ENCODE data around the gene ATP6V1G3.

Gene ATP6V1G3

DNA sequence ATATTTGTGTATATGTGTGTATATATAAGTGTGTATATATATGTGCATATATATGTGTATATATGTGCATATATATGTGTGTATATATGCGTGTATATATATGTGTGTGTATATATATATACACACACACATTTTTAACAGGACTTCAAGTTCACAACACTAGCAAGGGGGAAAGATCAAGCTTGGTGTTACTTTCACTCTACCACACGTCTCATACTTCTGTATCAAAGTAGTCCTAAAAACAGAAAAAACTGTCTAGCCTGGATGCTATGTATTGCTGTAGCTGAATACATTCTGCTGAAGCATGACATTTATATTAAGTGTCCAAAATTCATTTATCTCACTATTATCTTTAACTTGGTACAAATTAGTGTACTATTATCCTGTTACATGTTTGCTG is 17.9 kb upstream of the ATP6V1G3 start:
- H3K27ac ChIP-seq (ENCODE audit: low read depth, low read length), result no peak overlapping the region
- H3K36me3 ChIP-seq (ENCODE audit: control insufficient read depth, insufficient read depth, low read length), result no peaks in the 10 kb centered on the region
- H3K27me3 ChIP-seq (ENCODE audit: control insufficient read depth, insufficient read depth, low read length), result no peaks in the 10 kb centered on the region
- H3K9ac ChIP-seq (ENCODE audit: low read length), result no peak overlapping the region
- H3K4me1 ChIP-seq (ENCODE audit: control insufficient read depth, insufficient read depth, low read length), result no peaks in the 10 kb centered on the region
- H3K4me3 ChIP-seq (ENCODE audit: low read length), result no peak overlapping the region

DNA sequence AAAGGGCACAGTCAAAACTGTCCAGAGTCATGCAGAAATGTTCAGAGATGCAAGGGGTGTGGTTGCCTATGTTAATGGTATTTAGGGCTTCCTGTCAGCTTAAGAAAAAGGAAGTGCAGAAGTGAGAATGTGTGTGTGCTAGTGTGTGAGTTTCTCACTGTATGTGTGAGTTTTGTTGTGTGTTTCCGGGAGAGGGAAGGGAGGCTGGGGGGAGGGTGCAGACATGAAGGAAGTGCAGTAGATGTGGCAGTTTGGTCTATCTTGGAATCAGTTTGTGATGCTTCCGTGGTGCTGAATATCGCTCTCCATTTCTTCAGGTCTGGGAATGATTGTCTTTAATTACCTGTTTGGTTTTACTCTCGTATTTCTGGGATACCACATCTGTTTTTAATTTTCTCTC is 16.5 kb upstream of the ATP6V1G3 start:
- Histone ChIP-seq H3K4me3 (ENCODE audit: low read length) (no peak overlapping the region), H3K9ac (ENCODE audit: low read length) (no peak overlapping the region), H3K27ac (ENCODE audit: low read depth, low read length) (no peak overlapping the region), H3K4me1 (ENCODE audit: control insufficient read depth, insufficient read depth, low read length) (no peaks in the 10 kb centered on the region), H3K36me3 (ENCODE audit: control insufficient read depth, insufficient read depth, low read length) (no peaks in the 10 kb centered on the region), H3K27me3 (ENCODE audit: control insufficient read depth, insufficient read depth, low read length) (no peaks in the 10 kb centered on the region)

DNA sequence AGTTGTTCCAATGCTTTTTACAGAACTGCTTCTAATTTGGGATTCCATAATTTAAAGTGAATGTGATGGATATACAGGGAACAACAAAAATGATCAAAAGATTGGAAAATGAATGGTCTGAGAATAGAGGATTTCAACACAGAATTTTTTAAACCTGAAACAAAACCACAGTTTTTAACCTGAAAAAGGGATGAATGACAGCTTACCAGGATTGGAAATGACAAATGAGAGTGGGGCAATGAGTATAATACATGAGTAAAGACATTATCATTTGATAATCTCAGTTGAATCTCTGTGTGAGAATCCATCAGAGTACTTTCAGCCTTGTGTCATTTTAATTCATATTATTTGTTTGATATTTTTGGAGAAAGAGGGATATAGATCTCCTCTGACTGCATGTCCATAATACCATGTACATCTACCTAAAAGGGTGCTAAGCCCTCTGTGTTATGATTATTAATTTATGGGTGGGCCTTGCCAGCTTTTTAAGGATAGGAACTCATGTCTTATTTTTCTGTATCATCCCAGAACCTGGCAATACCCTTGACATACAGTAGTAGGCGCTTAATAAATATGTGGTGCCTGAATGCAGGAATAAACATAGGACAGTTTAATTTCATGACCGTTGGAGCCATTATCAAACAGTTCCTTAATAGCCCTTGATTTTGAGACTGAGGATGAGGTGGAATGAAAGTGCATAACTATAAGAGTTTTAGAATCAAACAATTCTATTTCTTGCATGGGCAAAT is 12.4 kb upstream of the ATP6V1G3 start:
- Histone ChIP-seq H3K36me3 (ENCODE audit: control insufficient read depth, insufficient read depth, low read length) (no peaks in the 10 kb centered on the region), H3K27ac (ENCODE audit: low read depth, low read length) (no peak overlapping the region), H3K9ac (ENCODE audit: low read length) (no peak overlapping the region), H3K4me3 (ENCODE audit: low read length) (no peak overlapping the region), H3K4me1 (ENCODE audit: control insufficient read depth, insufficient read depth, low read length) (no peaks in the 10 kb centered on the region), H3K27me3 (ENCODE audit: control insufficient read depth, insufficient read depth, low read length) (no peaks in the 10 kb centered on the region)

DNA sequence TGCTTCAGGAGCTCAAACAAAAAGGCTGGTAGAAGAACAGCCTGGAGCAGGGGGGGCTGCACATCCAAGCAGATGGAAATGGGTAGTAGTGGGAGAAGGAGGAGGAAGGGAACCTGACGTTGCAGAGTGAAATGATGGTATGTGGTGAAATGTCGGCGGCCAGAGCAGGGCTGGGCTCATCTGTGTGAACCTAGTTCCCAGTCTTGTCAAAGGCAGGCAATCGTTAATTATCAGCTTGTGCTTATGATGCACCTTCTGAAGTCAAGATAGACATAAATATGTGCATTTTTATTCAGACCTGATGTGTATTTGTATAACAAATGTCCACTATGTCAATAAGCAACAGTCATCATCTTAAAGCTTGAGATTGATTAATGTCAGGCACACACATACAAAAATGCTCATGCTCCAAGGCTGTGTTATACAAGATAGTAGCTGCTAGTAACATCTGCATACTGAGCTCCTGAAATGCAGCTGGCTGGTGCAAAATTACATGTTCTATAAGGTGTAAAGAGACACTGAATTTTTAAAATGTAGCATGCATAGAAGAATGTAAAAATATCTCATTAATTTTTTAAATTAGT is 10.6 kb upstream of the ATP6V1G3 start:
- no peak overlapping the region for H3K27ac ChIP-seq (ENCODE audit: low read depth, low read length)
- no peaks in the 10 kb centered on the region for H3K4me1 ChIP-seq (ENCODE audit: control insufficient read depth, insufficient read depth, low read length)
- no peaks in the 10 kb centered on the region for H3K36me3 ChIP-seq (ENCODE audit: control insufficient read depth, insufficient read depth, low read length)
- H3K27me3 ChIP-seq (ENCODE audit: control insufficient read depth, insufficient read depth, low read length), result no peaks in the 10 kb centered on the region
- no peak overlapping the region for H3K4me3 ChIP-seq (ENCODE audit: low read length)
- H3K9ac ChIP-seq (ENCODE audit: low read length), result no peak overlapping the region

- H3K27me3 ChIP-seq (ENCODE audit: control insufficient read depth, insufficient read depth, low read length), result no peaks in the 10 kb centered on the region
- no peak overlapping the region for H3K9ac ChIP-seq (ENCODE audit: low read length)
- H3K36me3 ChIP-seq (ENCODE audit: control insufficient read depth, insufficient read depth, low read length), result no peaks in the 10 kb centered on the region
- H3K4me3 ChIP-seq (ENCODE audit: low read length), result no peak overlapping the region
- no peak overlapping the region for H3K27ac ChIP-seq (ENCODE audit: low read depth, low read length)
- H3K4me1 ChIP-seq (ENCODE audit: control insufficient read depth, insufficient read depth, low read length), result no peaks in the 10 kb centered on the region
These were observed 9.4 kb upstream of the ATP6V1G3 start for GRCh38 chr1:198549866-198550265.

- Histone ChIP-seq H3K27ac (ENCODE audit: low read depth, low read length) (no peak overlapping the region), H3K36me3 (ENCODE audit: control insufficient read depth, insufficient read depth, low read length) (no peaks in the 10 kb centered on the region), H3K9ac (ENCODE audit: low read length) (no peak overlapping the region), H3K27me3 (ENCODE audit: control insufficient read depth, insufficient read depth, low read length) (no peaks in the 10 kb centered on the region), H3K4me3 (ENCODE audit: low read length) (no peak overlapping the region), H3K4me1 (ENCODE audit: control insufficient read depth, insufficient read depth, low read length) (no peaks in the 10 kb centered on the region)
These were observed 8.4 kb upstream of the ATP6V1G3 start for GRCh38 chr1:198548890-198549289.

DNA sequence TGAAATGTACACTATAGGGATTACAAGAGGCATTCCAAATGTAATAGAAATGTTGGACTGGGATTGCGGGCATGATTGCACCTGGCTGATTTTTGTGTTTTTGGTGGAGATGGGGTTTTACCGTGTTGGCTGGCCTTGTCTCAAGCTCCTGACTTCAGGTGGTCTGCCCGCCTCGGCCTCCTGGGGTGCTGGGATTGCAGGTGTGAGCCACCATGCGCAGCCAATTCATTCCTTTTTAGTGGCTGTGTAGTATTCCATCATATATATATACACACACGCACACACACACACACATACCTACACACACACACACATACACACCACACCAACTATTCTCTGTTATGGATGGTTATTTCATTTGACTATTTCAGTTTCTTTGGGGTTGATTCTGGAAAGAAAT is 4.7 kb upstream of the ATP6V1G3 start:
- no peaks in the 10 kb centered on the region for H3K4me1 ChIP-seq (ENCODE audit: control insufficient read depth, insufficient read depth, low read length)

GRCh38 chr1:198544265-198544664 is 3.8 kb upstream of the ATP6V1G3 start:
- no peaks in the 10 kb centered on the region for H3K4me1 ChIP-seq (ENCODE audit: control insufficient read depth, insufficient read depth, low read length)
- no peak overlapping the region for H3K27ac ChIP-seq (ENCODE audit: low read depth, low read length)
- no peaks in the 10 kb centered on the region for H3K36me3 ChIP-seq (ENCODE audit: control insufficient read depth, insufficient read depth, low read length)
- H3K9ac ChIP-seq (ENCODE audit: low read length), result no peak overlapping the region
- H3K27me3 ChIP-seq (ENCODE audit: control insufficient read depth, insufficient read depth, low read length), result no peaks in the 10 kb centered on the region
- H3K4me3 ChIP-seq (ENCODE audit: low read length), result no peak overlapping the region

More for the DNA sequence above, 4.7 kb upstream of the ATP6V1G3 start:
- no peak overlapping the region for H3K27ac ChIP-seq (ENCODE audit: low read depth, low read length)
- H3K36me3 ChIP-seq (ENCODE audit: control insufficient read depth, insufficient read depth, low read length), result no peaks in the 10 kb centered on the region
- H3K27me3 ChIP-seq (ENCODE audit: control insufficient read depth, insufficient read depth, low read length), result no peaks in the 10 kb centered on the region
- H3K9ac ChIP-seq (ENCODE audit: low read length), result no peak overlapping the region
- no peak overlapping the region for H3K4me3 ChIP-seq (ENCODE audit: low read length)

DNA sequence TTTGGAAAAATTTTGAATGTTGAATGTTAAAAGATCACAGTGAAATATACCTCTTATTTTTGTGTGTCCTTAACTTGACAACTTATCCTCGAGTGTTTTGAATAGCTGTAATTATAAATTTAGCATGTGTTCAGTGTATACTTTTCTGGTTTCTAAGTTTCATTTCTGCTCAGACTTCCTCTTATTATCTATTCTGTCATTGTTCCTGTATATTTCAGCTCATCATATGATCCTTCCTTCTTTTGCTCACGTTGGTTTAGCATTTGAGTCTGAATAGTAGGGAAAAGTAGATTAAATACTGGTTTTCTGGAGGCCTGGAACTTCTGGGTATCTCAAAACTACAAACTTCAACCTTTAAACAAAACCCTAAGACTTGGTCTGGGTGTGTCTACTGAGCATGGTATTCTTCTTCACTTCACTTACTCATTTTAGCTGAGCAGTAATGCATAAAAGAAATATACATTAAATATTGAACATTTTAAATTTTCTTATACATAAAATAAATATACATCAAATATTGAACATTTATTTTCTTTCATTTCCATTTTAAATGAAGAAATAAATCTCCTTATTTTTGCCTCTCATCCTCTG is 3.3 kb upstream of the ATP6V1G3 start:
- Histone ChIP-seq H3K4me1 (ENCODE audit: control insufficient read depth, insufficient read depth, low read length) (no peaks in the 10 kb centered on the region), H3K27me3 (ENCODE audit: control insufficient read depth, insufficient read depth, low read length) (no peaks in the 10 kb centered on the region), H3K9ac (ENCODE audit: low read length) (no peak overlapping the region), H3K4me3 (ENCODE audit: low read length) (no peak overlapping the region), H3K27ac (ENCODE audit: low read depth, low read length) (no peak overlapping the region), H3K36me3 (ENCODE audit: control insufficient read depth, insufficient read depth, low read length) (no peaks in the 10 kb centered on the region)

DNA sequence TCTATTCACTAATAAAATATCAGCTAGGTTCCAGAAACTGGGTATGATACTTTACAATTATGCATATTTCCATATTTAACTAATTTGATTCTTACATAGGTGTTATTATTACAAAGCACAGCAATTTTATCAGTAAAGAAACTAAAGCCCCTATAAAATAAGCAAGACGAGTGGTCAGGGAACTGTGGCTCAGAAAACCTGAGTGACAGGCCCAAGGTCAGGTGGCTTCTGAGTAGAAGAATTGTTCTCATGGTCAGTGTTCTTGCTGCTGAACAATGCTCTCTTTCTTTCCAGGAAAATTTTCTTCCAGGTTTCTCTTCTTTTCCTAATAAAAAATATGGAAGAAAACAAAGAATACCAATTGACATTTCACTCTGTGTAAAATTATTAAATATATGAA is 2.2 kb upstream of the ATP6V1G3 start:
- H3K27me3 ChIP-seq (ENCODE audit: control insufficient read depth, insufficient read depth, low read length), result no peaks in the 10 kb centered on the region
- no peak overlapping the region for H3K4me3 ChIP-seq (ENCODE audit: low read length)
- no peak overlapping the region for H3K27ac ChIP-seq (ENCODE audit: low read depth, low read length)
- no peaks in the 10 kb centered on the region for H3K36me3 ChIP-seq (ENCODE audit: control insufficient read depth, insufficient read depth, low read length)
- no peak overlapping the region for H3K9ac ChIP-seq (ENCODE audit: low read length)
- H3K4me1 ChIP-seq (ENCODE audit: control insufficient read depth, insufficient read depth, low read length), result no peaks in the 10 kb centered on the region

- Histone ChIP-seq H3K4me1 (ENCODE audit: control insufficient read depth, insufficient read depth, low read length) (no peaks in the 10 kb centered on the region), H3K9ac (ENCODE audit: low read length) (no peak overlapping the region), H3K27ac (ENCODE audit: low read depth, low read length) (no peak overlapping the region), H3K4me3 (ENCODE audit: low read length) (no peak overlapping the region), H3K27me3 (ENCODE audit: control insufficient read depth, insufficient read depth, low read length) (no peaks in the 10 kb centered on the region), H3K36me3 (ENCODE audit: control insufficient read depth, insufficient read depth, low read length) (no peaks in the 10 kb centered on the region)
These were observed 1.3 kb upstream of the ATP6V1G3 start for GRCh38 chr1:198541737-198542136.

DNA sequence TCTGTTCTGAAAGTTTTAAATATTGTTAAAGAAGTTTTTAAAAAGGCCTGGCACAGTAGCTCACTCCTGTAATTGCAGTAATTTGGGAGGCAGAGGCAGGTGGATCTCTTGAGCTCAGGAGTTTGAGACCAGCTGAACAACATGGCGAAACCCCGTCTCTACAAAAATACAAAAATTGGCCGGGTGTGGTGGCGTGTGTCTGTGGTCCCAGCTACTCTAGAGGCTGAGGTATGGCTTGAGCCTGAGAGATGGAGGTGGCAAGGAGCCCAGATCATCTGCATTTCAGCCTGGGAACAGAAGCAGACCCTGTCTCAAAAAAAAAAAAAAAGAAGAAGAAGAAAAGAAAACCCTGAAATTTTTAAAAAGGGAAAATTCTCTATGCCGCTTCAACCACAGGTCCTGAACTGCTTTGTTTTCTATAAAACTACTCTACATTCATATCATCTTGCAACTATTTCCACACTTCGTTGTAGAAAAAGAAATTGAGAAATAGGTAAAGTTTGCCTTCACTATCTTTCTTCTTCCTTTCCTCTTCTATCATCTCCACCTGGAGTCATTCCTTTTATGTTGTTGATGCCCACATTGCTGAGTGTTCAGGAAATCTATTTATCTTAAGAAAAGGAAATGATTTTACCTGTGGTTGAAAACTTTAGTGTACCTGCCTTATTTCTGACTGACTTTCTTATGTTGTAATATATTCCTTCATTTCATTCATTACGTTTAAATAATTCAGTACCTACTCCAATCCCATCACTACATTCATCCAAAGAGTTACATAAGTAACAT is 1.7 kb downstream of the ATP6V1G3 start:
- H3K4me1 ChIP-seq (ENCODE audit: control insufficient read depth, insufficient read depth, low read length), result no peaks in the 10 kb centered on the region
- no peaks in the 10 kb centered on the region for H3K27me3 ChIP-seq (ENCODE audit: control insufficient read depth, insufficient read depth, low read length)
- no peak overlapping the region for H3K27ac ChIP-seq (ENCODE audit: low read depth, low read length)
- no peaks in the 10 kb centered on the region for H3K36me3 ChIP-seq (ENCODE audit: control insufficient read depth, insufficient read depth, low read length)
- no peak overlapping the region for H3K9ac ChIP-seq (ENCODE audit: low read length)
- no peak overlapping the region for H3K4me3 ChIP-seq (ENCODE audit: low read length)

Data from rectal smooth muscle tissue (tissue), 1 donor.